Measurements from ENCODE around the gene C1QA. TPM values are rescaled to one million over a fixed set of nuclear protein-coding genes. Genes with fewer than 3 reads are reported as not detected.

Gene C1QA
- total and polyA plus RNA-seq, 2 experiments from 2014 or later, result not detected

GRCh38 chr1:22598736-22599135 is 37.7 kb upstream of the C1QA start:
- no peak overlapping the region for H3K27ac ChIP-seq
- no peak for TF ChIP-seq CTCF (IDR thresholded peaks at IDR 0.05; ENCODE audit: low read depth, low read length)
- peaks cover 44% of the 10 kb centered on the region for H3K27me3 ChIP-seq
- no peak overlapping the region for H3K4me3 ChIP-seq
- no peak for DNase-seq (ENCODE audit: low read depth in 1 of 2, low spot score in 1 of 2)
- no peaks in the 10 kb centered on the region for H3K9me3 ChIP-seq (ENCODE audit: low read depth)
- H3K4me1 ChIP-seq (ENCODE audit: low read depth), result no peaks in the 10 kb centered on the region
- H3K36me3 ChIP-seq, result no peaks in the 10 kb centered on the region

- peaks cover 46% of the 10 kb centered on the region for H3K27me3 ChIP-seq
- H3K4me1 ChIP-seq (ENCODE audit: low read depth), result no peaks in the 10 kb centered on the region
- no peak for TF ChIP-seq CTCF (IDR thresholded peaks at IDR 0.05; ENCODE audit: low read depth, low read length)
- H3K9me3 ChIP-seq (ENCODE audit: low read depth), result no peaks in the 10 kb centered on the region
- H3K4me3 ChIP-seq, result no peak overlapping the region
- no peak overlapping the region for H3K27ac ChIP-seq
- no peaks in the 10 kb centered on the region for H3K36me3 ChIP-seq
- DNase-seq (ENCODE audit: low read depth in 1 of 2, low spot score in 1 of 2), result no peak
Observed at GRCh38 chr1:22600071-22600816, 36.2 kb upstream of the C1QA start.

- Histone ChIP-seq H3K36me3 (no peaks in the 10 kb centered on the region), H3K27me3 (peaks cover 53% of the 10 kb centered on the region), H3K4me3 (no peak overlapping the region), H3K4me1 (ENCODE audit: low read depth) (no peaks in the 10 kb centered on the region), H3K9me3 (ENCODE audit: low read depth) (no peaks in the 10 kb centered on the region), H3K27ac (no peak overlapping the region)
- TF ChIP-seq CTCF (IDR thresholded peaks at IDR 0.05; ENCODE audit: low read depth, low read length), result no peak
- no peak for DNase-seq (ENCODE audit: low read depth in 1 of 2, low spot score in 1 of 2)
Observed at GRCh38 chr1:22600817-22601605, 35.4 kb upstream of the C1QA start.

- H3K27ac ChIP-seq, result no peak overlapping the region
- peaks cover 56% of the 10 kb centered on the region for H3K27me3 ChIP-seq
- H3K4me1 ChIP-seq (ENCODE audit: low read depth), result no peaks in the 10 kb centered on the region
- H3K36me3 ChIP-seq, result no peaks in the 10 kb centered on the region
- no peak for DNase-seq (ENCODE audit: low read depth in 1 of 2, low spot score in 1 of 2)
- TF ChIP-seq CTCF (IDR thresholded peaks at IDR 0.05; ENCODE audit: low read depth, low read length), result no peak
- no peak overlapping the region for H3K4me3 ChIP-seq
- H3K9me3 ChIP-seq (ENCODE audit: low read depth), result no peaks in the 10 kb centered on the region
Observed at GRCh38 chr1:22601610-22602009, 34.8 kb upstream of the C1QA start.

- no peaks in the 10 kb centered on the region for H3K36me3 ChIP-seq
- H3K9me3 ChIP-seq (ENCODE audit: low read depth), result no peaks in the 10 kb centered on the region
- no peaks in the 10 kb centered on the region for H3K4me1 ChIP-seq (ENCODE audit: low read depth)
- H3K4me3 ChIP-seq, result no peak overlapping the region
- H3K27me3 ChIP-seq, result peaks cover 61% of the 10 kb centered on the region
- no peak for TF ChIP-seq CTCF (IDR thresholded peaks at IDR 0.05; ENCODE audit: low read depth, low read length)
- no peak overlapping the region for H3K27ac ChIP-seq
- DNase-seq (ENCODE audit: low read depth in 1 of 2, low spot score in 1 of 2), result no peak
Observed at GRCh38 chr1:22602060-22602740, 34.2 kb upstream of the C1QA start.
